Natural killer cell treated with Interleukin-12 subunit alpha and Interleukin-12 subunit beta and Interleukin-15 and Interleukin-18, amount 100 ng/mL, for 72 hours (primary cell): ENCODE measurements around the gene UNC5CL. TPM values are rescaled to one million over a fixed set of nuclear protein-coding genes. Genes with fewer than 3 reads are reported as not detected.

Source experiments
- ATAC-seq, 2 donors: fragments of 150-1000 bp; cut with Tn5 transposase in 1 of 2; sonication (Bioruptor Pico), chemical (Tn5 transposase) in 1 of 2; 2 replicates each; pipeline ENCODE4 v1.10.0; 2021
- DNase-seq: peaks from one replicate; pipeline ENCODE4 v3.0.0; 2022; ENCODE audit warnings: low spot score
- H3K27ac Mint-ChIP-seq, 2 donors: 1 replicate in 1 of 2; 2 replicates in 1 of 2; pipeline ENCODE4 v1.8.0; 2022; ENCODE audit warnings: mixed read lengths in 2 of 2, mild to moderate bottlenecking in 1 of 2, moderate library complexity in 1 of 2
- H3K27me3 Mint-ChIP-seq, 2 donors: 1 replicate in 1 of 2; 2 replicates in 1 of 2; pipeline ENCODE4 v1.8.0; 2022; ENCODE audit warnings: mixed read lengths in 2 of 2
- H3K36me3 Mint-ChIP-seq: one replicate; pipeline ENCODE4 v1.8.0; 2022; ENCODE audit warnings: mixed read lengths
- H3K4me1 Mint-ChIP-seq, 2 donors: 1 replicate in 1 of 2; 2 replicates in 1 of 2; pipeline ENCODE4 v1.8.0; 2022; ENCODE audit warnings: low read depth in 2 of 2, mixed read lengths in 2 of 2, mild to moderate bottlenecking in 1 of 2
- H3K4me3 Mint-ChIP-seq: one replicate; pipeline ENCODE4 v1.8.0; 2022; ENCODE audit warnings: mixed read lengths
- H3K9me3 Mint-ChIP-seq: 2 replicates; pipeline ENCODE4 v1.8.0; 2022; ENCODE audit warnings: mixed read lengths
- total RNA-seq, 2 donors: library from RNA; stranded (reverse); gene quantifications; one replicate each; pipeline ENCODE4 v1.2.3, GENCODE V29; 2022

The UNC5CL gene
- total RNA-seq, 2 donors from 2014 or later: 2.4 to 5.0 TPM

DNA sequence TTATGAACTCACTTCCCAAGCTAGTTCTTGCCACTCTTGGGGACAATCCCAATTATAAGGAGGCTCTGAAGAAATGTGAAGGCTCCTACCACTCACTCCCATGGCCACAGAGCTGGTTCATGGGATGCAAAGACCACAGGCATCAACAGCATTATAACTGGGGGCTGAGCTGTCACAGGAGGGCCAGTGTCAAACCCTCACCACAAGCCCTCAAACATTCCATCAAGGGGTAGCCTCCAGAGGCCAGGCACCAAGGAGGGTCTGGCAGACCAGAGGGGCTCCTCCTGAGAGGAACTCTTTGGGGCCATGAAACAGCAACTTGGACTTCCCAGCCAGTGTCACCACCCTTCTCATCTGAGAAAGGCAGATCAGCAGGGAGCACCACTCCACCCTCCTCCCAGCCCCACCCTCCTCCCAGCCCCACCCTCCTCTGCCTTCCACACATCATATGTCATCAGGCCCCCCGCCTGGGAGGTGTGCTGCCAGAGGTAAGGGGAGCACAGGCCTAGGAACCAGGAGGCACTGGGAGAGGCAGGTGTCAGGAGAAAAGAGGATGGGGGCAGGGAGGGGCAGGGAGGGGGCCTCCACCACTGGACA is 2.0 kb upstream of the UNC5CL start:
- Mint-ChIP-seq H3K9me3 (no peaks in the 10 kb centered on the region), H3K4me3 (no peak overlapping the region), H3K27me3 (no peaks in the 10 kb centered on the region), H3K36me3 (no peaks in the 10 kb centered on the region), H3K27ac (no peak overlapping the region), H3K4me1 (peaks cover 0 to 4% of the 10 kb centered on the region in 2 donors)
- ATAC-seq: peak in 1 of 2 donors; percentile 4
- no peak for DNase-seq

GRCh38 chr6:41040101-41040939 is 1.3 kb upstream of the UNC5CL start:
- Mint-ChIP-seq H3K27me3 (no peaks in the 10 kb centered on the region), H3K27ac (no peak overlapping the region)

DNA sequence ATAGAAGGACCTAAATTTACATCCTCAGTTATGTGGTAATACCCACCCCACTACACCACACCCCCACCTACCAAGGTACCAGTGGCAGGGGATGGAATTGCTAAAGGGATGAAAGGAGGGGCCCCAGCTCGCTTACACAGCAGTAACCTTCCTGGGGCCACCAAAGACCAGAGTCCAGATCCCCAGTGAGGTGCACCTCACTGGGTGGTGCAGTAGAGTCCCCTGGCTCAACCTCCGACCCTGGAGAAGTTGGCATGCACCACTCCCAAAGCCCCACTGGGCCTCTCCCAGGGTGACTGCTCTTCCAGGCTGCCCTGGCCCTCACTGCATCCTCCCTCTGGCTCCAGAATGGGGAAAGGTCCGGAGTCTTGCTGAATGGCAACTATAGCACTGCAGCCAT is 816 bp downstream of the UNC5CL start:
- H3K27me3 Mint-ChIP-seq: no peaks in the 10 kb centered on the region
- peaks cover 0 to 4% of the 10 kb centered on the region in 2 donors for H3K4me1 Mint-ChIP-seq
- DNase-seq (no peak), ATAC-seq (no peak)
- H3K36me3 Mint-ChIP-seq: no peaks in the 10 kb centered on the region
- H3K4me3 Mint-ChIP-seq: no peak overlapping the region
- no peak overlapping the region for H3K27ac Mint-ChIP-seq
- H3K9me3 Mint-ChIP-seq: no peaks in the 10 kb centered on the region

More at GRCh38 chr6:41040101-41040939, 1.3 kb upstream of the UNC5CL start:
- Mint-ChIP-seq H3K4me1 (peaks cover 0 to 4% of the 10 kb centered on the region in 2 donors), H3K9me3 (no peaks in the 10 kb centered on the region), H3K4me3 (no peak overlapping the region), H3K36me3 (no peaks in the 10 kb centered on the region)
- ATAC-seq: peak; percentile 22 to 31
- DNase-seq: no peak

GRCh38 chr6:41037107-41037900 is 1.7 kb downstream of the UNC5CL start:
- H3K27ac Mint-ChIP-seq: no peak overlapping the region
- no peak for DNase-seq
- H3K4me3 Mint-ChIP-seq: no peak overlapping the region
- H3K4me1 Mint-ChIP-seq: peaks cover 0 to 4% of the 10 kb centered on the region in 2 donors
- no peaks in the 10 kb centered on the region for H3K27me3 Mint-ChIP-seq
- no peaks in the 10 kb centered on the region for H3K36me3 Mint-ChIP-seq
- ATAC-seq: no peak
- no peaks in the 10 kb centered on the region for H3K9me3 Mint-ChIP-seq

- no peak for ATAC-seq
- Mint-ChIP-seq H3K27me3 (no peaks in the 10 kb centered on the region), H3K4me3 (no peak overlapping the region), H3K27ac (no peak overlapping the region), H3K4me1 (peaks cover 0 to 4% of the 10 kb centered on the region in 2 donors), H3K9me3 (no peaks in the 10 kb centered on the region), H3K36me3 (no peaks in the 10 kb centered on the region)
- no peak for DNase-seq
Observed at GRCh38 chr6:41036601-41037000, 2.4 kb downstream of the UNC5CL start.

DNA sequence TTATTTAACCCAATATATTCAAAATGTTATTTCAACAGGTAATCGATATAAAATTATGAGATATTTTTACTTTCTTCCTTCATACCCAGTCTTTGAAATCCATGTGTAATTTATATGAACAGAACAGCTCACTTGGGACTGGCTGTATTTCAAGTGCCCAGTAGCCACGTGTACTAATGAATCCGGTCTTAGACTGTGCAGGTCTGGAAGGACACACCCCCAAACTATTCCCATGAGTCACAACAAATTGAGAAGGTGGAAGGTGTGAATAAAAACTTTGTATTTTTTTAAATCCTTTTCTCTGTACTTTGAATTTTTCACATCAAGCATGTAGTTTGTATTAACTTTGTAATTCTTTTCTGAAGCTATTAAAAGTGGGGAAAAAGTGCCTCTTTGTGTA is 2.8 kb downstream of the UNC5CL start:
- H3K27ac Mint-ChIP-seq: no peak overlapping the region
- H3K27me3 Mint-ChIP-seq: no peaks in the 10 kb centered on the region
- no peak for ATAC-seq
- H3K9me3 Mint-ChIP-seq: no peaks in the 10 kb centered on the region
- DNase-seq: no peak
- H3K36me3 Mint-ChIP-seq: no peaks in the 10 kb centered on the region
- no peak overlapping the region for H3K4me3 Mint-ChIP-seq
- peaks cover 0 to 4% of the 10 kb centered on the region in 2 donors for H3K4me1 Mint-ChIP-seq

DNA sequence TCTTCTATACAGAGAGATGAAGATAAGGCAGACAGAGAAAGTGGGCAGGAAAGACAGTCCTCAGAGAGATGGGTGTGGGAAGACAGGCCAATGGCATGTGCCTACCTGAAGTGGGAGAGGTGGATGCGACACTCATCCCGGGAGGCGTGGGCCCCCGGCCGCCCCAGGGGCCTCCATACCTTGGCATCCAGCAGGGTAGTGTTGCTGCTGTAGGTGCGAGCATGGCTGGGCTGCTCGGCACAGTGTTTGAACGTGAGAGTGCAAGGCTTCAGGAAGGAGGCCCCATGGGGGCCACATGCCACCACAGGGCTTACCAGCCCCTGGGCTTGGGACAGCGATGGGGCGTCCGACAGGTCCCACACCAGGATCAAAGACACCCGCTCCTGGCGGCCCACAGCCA is 5.2 kb downstream of the UNC5CL start:
- ATAC-seq (peak in 1 of 2 donors; percentile 33), DNase-seq (no peak)
- Mint-ChIP-seq H3K4me3 (no peak overlapping the region), H3K9me3 (no peaks in the 10 kb centered on the region), H3K4me1 (peaks cover 7 to 8% of the 10 kb centered on the region in 2 donors), H3K27ac (no peak overlapping the region), H3K36me3 (no peaks in the 10 kb centered on the region), H3K27me3 (no peaks in the 10 kb centered on the region)

GRCh38 chr6:41032830-41033229 is 6.2 kb downstream of the UNC5CL start:
- Mint-ChIP-seq H3K36me3 (no peaks in the 10 kb centered on the region), H3K27ac (no peak overlapping the region), H3K4me1 (peaks cover 12 to 13% of the 10 kb centered on the region in 2 donors), H3K4me3 (no peak overlapping the region), H3K27me3 (no peaks in the 10 kb centered on the region), H3K9me3 (no peaks in the 10 kb centered on the region)
- DNase-seq (no peak), ATAC-seq (no peak)

- DNase-seq: no peak
- H3K4me1 Mint-ChIP-seq: peaks cover 22% of the 10 kb centered on the region in 2 donors
Observed at GRCh38 chr6:41028561-41029412, 10.2 kb downstream of the UNC5CL start.

DNA sequence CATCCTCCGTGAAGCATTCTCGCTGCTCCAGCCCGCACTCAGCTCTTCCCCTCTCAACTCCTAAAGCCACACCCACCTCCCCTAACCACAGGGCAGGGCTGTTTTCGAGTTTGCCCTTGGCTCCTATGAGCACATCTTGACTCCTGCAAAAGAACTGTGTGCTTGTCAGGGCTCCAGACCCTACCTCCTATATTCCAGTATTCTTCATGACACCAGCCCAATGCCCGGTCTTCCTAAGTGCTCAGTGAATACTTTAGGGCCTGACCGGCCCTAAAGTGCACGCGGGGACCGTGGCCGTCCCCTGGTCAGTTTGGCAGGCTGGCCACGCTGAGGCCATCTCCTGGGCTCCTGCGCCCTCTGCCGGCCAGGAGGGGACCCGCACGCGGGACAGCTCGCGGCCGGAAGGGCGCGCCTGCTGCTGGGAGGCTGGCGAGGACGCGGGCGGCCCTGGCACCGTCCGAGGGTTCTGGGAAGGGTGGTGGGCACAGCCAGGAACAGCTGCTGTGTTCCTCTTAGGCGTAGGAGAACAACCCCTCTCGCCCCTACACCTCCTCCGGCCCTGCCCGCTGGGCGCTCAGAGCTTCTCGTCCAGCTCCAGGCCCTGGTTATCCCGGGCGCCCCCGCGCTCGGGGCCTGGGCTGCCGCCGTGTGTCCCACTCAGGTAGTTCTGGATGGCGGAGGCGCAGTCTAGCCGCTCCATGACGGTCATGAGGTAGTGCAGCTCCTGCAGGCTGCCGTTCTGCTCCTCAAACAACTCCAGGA is 11.0 kb downstream of the UNC5CL start:
- Mint-ChIP-seq H3K9me3 (no peaks in the 10 kb centered on the region), H3K27me3 (no peaks in the 10 kb centered on the region), H3K36me3 (no peaks in the 10 kb centered on the region), H3K4me1 (peaks cover 22% of the 10 kb centered on the region in 2 donors), H3K4me3 (peak overlapping the region; percentile 85), H3K27ac (peak overlapping the region; percentile 65 to 67)
- DNase-seq (peak; percentile 86), ATAC-seq (peak; percentile 94 to 95)

More at GRCh38 chr6:41028561-41029412, 10.2 kb downstream of the UNC5CL start:
- no peaks in the 10 kb centered on the region for H3K27me3 Mint-ChIP-seq
- no peaks in the 10 kb centered on the region for H3K36me3 Mint-ChIP-seq
- H3K9me3 Mint-ChIP-seq: no peaks in the 10 kb centered on the region
- peak overlapping the region; percentile 61 to 65 for H3K27ac Mint-ChIP-seq
- H3K4me3 Mint-ChIP-seq: peak overlapping the region; percentile 85
- peak; percentile 60 to 61 for ATAC-seq

- Mint-ChIP-seq H3K27me3 (no peaks in the 10 kb centered on the region), H3K4me3 (peak overlapping the region; percentile 85), H3K36me3 (no peaks in the 10 kb centered on the region), H3K27ac (peak overlapping the region; percentile 65 to 67), H3K9me3 (no peaks in the 10 kb centered on the region), H3K4me1 (peaks cover 22% of the 10 kb centered on the region in 2 donors)
- no peak for ATAC-seq
- DNase-seq: no peak
Observed at GRCh38 chr6:41027241-41027640, 11.8 kb downstream of the UNC5CL start.

DNA sequence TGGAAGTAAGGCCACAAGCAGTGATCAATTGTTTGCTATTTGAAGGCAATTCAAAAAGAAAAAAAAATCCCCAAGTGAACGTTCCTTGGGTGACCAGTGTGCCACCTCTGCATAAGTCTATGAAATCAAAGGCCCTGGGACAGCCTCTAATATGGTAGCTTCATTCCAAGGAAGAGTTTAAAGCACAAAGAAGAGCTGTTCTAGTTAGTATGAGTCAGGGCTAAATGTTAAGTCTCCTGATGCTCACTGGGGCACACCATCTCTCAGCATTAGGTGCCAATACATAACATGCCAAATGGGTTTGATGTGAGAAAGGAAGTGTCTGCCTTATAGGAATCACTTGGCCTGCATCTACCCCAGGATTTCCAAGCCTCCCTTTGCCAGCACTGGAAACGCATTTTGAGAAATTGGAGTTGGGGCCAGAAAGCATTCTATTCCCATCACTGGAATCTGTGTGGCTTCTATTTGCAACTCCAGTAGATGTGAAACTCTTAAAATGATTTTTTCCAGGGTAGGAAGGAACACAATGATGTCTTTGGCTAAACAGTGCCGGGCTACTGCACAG is 13.0 kb downstream of the UNC5CL start:
- Mint-ChIP-seq H3K4me3 (no peak overlapping the region), H3K27ac (no peak overlapping the region)
- DNase-seq: no peak

More for the DNA sequence above, 13.0 kb downstream of the UNC5CL start:
- Mint-ChIP-seq H3K9me3 (no peaks in the 10 kb centered on the region), H3K27me3 (no peaks in the 10 kb centered on the region), H3K36me3 (no peaks in the 10 kb centered on the region), H3K4me1 (peaks cover 22% of the 10 kb centered on the region in 2 donors)
- no peak for ATAC-seq
